Endodermal cell (in vitro differentiated cells): Measurements from ENCODE around the gene ADK. TPM values are rescaled to one million over a fixed set of nuclear protein-coding genes. Genes with fewer than 3 reads are reported as not detected.

ENCODE experiments used
- DNase-seq: peaks from one replicate; pipeline ENCODE4 v3.0.0-alpha.2; 2017
- H3K27ac ChIP-seq: 2 replicates; pipeline ENCODE4 v1.5.1; 2013; ENCODE audit warnings: mild to moderate bottlenecking, low read depth, low read length, moderate library complexity
- H3K27me3 ChIP-seq: 2 replicates; pipeline ENCODE4 v1.6.1; 2013; ENCODE audit warnings: mild to moderate bottlenecking, low read length, moderate library complexity; ENCODE audit not compliant: insufficient read depth, control insufficient read depth, poor library complexity, severe bottlenecking
- H3K36me3 ChIP-seq: 2 replicates; pipeline ENCODE4 v1.7.0; 2013; ENCODE audit warnings: mild to moderate bottlenecking, low read length, moderate library complexity; ENCODE audit not compliant: control insufficient read depth, insufficient read depth
- H3K4me1 ChIP-seq: one replicate; pipeline ENCODE4 v1.7.0; 2013; ENCODE audit warnings: low read length; ENCODE audit not compliant: control insufficient read depth, insufficient read depth
- H3K4me3 ChIP-seq: 2 replicates; pipeline ENCODE4 v1.5.1; 2013; ENCODE audit warnings: mild to moderate bottlenecking, low read length, moderate library complexity
- H3K9ac ChIP-seq: 2 replicates; pipeline ENCODE4 v1.6.1; 2013; ENCODE audit warnings: mild to moderate bottlenecking, low read length, moderate library complexity; ENCODE audit not compliant: poor library complexity, severe bottlenecking; ENCODE audit errors: extremely low read depth
- H3K9me3 ChIP-seq: 2 replicates; pipeline ENCODE4 v1.6.1; 2013; ENCODE audit warnings: mild to moderate bottlenecking, low read length, moderate library complexity; ENCODE audit not compliant: control insufficient read depth
- H3K27ac Mint-ChIP-seq: 2 replicates; pipeline ENCODE4 v1.8.0; 2020; ENCODE audit warnings: mixed read lengths
- H3K27me3 Mint-ChIP-seq: 2 replicates; pipeline ENCODE4 v1.8.0; 2021; ENCODE audit warnings: mild to moderate bottlenecking, mixed read lengths; ENCODE audit not compliant: insufficient read depth
- H3K36me3 Mint-ChIP-seq: 2 replicates; pipeline ENCODE4 v1.8.0; 2020; ENCODE audit warnings: low read depth, mixed read lengths
- H3K4me1 Mint-ChIP-seq: 2 replicates; pipeline ENCODE4 v1.8.0; 2020; ENCODE audit warnings: mixed read lengths
- H3K4me3 Mint-ChIP-seq: 2 replicates; pipeline ENCODE4 v1.8.0; 2020; ENCODE audit warnings: mild to moderate bottlenecking, moderate library complexity, mixed read lengths
- H3K9me3 Mint-ChIP-seq: 2 replicates; pipeline ENCODE4 v1.8.0; 2020; ENCODE audit warnings: mild to moderate bottlenecking, mixed read lengths
- WGBS, 2 experiments: methylation state at CpG; one replicate each; pipeline versions ENCODE4 v1.1.5 to v1.1.7; 2013; ENCODE audit warnings: missing lambda C conversion rate in 2 of 2, mixed read lengths in 1 of 2; ENCODE audit not compliant: insufficient coverage in 1 of 2, insufficient read length in 1 of 2; 5-methylcytosine and 5-hydroxymethylcytosine counted together
- total RNA-seq, 2 donors: library from RNA; stranded (reverse); fragmentation: NEBNext Ultra II Directional in 1 of 2; extraction: Animal tissue kit (Norgen Biotek cat#: 25700) in 1 of 2; gene quantifications; 2 replicates in 1 of 2; 3 replicates in 1 of 2; pipeline ENCODE4 v1.2.1, GENCODE V29; 2021
- TF ChIP-seq, protein P1 (sequence below): fragments of 200-600 bp; sonication (generic); conservative IDR thresholded peaks from 2 replicates; pipeline ENCODE4 v1.5.0; 2021; ENCODE audit warnings: antibody characterized with exemption, mild to moderate bottlenecking

The ADK gene
- total RNA-seq, 2 donors from 2014 or later = 23.6 to 36.7 TPM

DNA sequence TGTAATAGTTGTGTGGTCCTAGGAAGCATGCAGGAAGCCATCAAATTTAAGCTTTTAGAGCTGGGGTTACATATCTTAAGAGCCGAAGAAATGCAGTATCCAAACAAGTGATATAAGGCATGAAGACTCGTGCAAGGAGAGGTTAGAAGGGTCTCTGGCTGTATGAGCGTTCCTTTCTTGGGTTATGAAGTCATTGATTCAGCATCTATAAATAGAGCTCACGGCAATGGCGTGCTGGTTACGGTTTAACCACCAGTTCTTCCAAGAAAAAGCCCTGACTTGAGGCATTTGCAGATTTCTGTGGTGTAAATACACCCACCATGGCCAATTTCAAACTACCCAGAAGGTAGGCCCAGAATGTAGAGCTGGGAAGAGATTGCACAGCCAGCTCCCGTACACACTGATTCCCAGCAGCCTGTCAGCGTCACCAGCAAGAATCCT is 603.4 kb downstream of the ADK start:
- TF ChIP-seq, protein P1, sequence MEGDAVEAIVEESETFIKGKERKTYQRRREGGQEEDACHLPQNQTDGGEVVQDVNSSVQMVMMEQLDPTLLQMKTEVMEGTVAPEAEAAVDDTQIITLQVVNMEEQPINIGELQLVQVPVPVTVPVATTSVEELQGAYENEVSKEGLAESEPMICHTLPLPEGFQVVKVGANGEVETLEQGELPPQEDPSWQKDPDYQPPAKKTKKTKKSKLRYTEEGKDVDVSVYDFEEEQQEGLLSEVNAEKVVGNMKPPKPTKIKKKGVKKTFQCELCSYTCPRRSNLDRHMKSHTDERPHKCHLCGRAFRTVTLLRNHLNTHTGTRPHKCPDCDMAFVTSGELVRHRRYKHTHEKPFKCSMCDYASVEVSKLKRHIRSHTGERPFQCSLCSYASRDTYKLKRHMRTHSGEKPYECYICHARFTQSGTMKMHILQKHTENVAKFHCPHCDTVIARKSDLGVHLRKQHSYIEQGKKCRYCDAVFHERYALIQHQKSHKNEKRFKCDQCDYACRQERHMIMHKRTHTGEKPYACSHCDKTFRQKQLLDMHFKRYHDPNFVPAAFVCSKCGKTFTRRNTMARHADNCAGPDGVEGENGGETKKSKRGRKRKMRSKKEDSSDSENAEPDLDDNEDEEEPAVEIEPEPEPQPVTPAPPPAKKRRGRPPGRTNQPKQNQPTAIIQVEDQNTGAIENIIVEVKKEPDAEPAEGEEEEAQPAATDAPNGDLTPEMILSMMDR = no peak
- H3K27me3 Mint-ChIP-seq = no peaks in the 10 kb centered on the region
- no peaks in the 10 kb centered on the region for H3K36me3 Mint-ChIP-seq

DNA sequence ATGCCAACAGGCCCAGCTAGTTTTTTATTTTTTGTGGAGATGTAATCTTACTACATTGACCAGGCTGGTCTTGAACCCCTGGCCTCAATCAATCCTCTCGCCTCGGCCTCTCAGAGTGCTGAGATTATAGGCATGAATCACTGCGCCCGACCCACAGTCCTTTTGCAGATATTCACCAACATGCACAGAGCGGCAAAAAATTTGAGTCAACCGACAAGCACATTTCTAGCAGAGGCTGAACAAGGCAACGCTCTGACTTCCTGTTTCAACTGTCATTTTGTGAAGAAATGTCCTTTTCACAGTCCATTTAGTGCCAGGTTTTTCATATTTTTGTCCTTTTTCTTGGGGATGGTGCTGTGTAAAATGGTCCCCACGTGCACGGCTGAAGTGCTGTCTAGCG is 604.3 kb downstream of the ADK start:
- Histone ChIP-seq H3K9me3 (no peaks in the 10 kb centered on the region), H3K27me3 (no peaks in the 10 kb centered on the region), H3K36me3 (no peaks in the 10 kb centered on the region), H3K4me3 (no peak overlapping the region), H3K27ac (no peak overlapping the region), H3K9ac (no peak overlapping the region), H3K4me1 (no peaks in the 10 kb centered on the region)
- Mint-ChIP-seq H3K9me3 (no peaks in the 10 kb centered on the region), H3K36me3 (no peaks in the 10 kb centered on the region), H3K4me3 (no peak overlapping the region), H3K27me3 (no peaks in the 10 kb centered on the region), H3K27ac (no peak overlapping the region), H3K4me1 (peaks cover 11% of the 10 kb centered on the region)
- no peak for DNase-seq
- WGBS, 2 experiments = 96 to 99% methylated on average over 7 to 10 of the region's 10 CpGs
- TF ChIP-seq, protein P1 = no peak

More for the DNA sequence above, 603.4 kb downstream of the ADK start:
- Histone ChIP-seq H3K27ac (no peak overlapping the region), H3K4me1 (no peaks in the 10 kb centered on the region), H3K27me3 (no peaks in the 10 kb centered on the region), H3K9me3 (no peaks in the 10 kb centered on the region), H3K36me3 (no peaks in the 10 kb centered on the region), H3K4me3 (no peak overlapping the region), H3K9ac (no peak overlapping the region)
- Mint-ChIP-seq H3K4me3 (no peak overlapping the region), H3K9me3 (no peaks in the 10 kb centered on the region), H3K27ac (no peak overlapping the region), H3K4me1 (peaks cover 11% of the 10 kb centered on the region)
- DNase-seq = no peak
- 93 to 98% methylated on average over 7 to 8 of the region's 8 CpGs for WGBS, 2 experiments

Other genes starting within 250 kb of the ADK start
- gene PLAU, start 240.1 kb upstream of the ADK start, total RNA-seq = 1 to 10 TPM; 2.7 to 3.3 TPM
- gene VCL, start 153.1 kb upstream of the ADK start, total RNA-seq = 100 to 1,000 TPM; 109 to 214 TPM
- gene AP3M1, start 393 bp upstream of the ADK start, total RNA-seq = 10 to 100 TPM; 47.2 to 53.5 TPM